Measurements from ENCODE around the gene MEX3D.
"Not testable (repeated sequence)": the region's sequence is repeated elsewhere in the genome, so short reads cannot be mapped to it uniquely, and the experiment has no call there.

Gene MEX3D

DNA sequence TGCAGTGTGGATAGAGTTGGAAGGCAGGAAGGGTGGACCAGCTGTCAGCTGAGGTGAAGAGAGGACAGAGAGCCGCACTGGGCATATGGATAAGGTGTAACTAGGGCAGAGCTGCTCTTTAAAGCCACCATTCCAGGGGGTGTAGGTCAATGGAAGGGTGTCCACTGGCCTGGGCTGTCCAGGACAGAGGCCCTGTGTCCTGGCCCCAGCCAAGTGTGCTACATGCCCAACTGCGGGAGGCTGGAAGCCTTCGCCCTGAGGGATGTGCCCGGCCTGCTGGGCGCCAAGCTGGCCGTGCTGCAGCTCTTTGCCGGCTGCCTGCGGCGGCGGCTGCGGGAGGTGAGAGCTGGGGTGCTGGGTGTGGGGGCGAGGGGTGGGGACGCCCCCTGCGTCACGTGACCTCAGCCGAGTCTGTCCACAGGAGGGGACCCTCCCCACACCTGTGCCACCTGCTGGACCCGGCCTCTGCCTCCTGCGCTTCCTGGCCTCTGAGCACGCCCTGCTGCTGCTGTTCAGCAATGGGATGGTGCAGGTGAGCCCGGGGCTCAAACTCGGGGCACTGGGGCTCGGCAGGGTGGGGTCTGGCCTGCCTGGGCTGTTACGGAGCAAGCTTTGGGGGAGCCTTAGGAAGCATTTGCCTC lies 34.5 kb downstream of the MEX3D start:
- no peak for DNase-seq

DNA sequence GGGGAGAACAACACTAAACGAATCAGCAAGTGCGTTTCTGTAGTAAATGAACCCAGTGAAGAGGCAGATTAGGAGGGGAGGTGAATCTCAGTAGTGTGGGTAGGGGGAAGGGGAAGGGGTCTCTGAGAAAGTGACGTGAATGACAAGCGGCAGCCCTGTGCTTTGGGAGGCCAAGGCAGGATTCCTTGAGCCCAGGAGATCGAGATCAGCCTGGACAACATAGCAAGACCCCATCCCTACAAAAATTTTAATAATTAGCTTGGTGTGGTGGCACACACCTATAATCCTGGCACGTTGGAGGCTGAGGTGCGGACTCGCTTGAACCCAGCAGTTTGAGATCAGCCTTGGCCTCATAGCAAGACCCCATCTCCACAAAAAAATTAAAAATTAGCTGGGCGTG lies 36.1 kb downstream of the MEX3D start:
- no peak for DNase-seq

DNA sequence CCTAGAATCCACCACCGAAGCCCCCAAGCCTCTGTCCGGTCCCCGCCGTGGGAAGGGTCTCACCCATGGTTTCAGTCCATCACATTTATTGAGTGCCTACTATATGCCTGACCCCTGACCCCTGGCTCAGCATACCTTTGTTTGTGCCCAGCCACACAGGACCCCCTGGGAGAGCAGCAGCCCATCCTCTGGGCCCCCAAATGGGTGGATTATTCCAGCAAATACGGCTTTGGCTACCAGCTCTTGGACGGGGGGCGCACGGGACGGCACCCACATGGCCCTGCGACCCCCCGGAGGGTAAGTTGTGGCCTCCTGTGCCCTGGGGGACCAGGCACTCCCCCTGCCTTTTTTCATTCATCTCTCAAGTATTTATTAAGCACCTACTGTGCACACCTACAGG lies 36.5 kb downstream of the MEX3D start:
- no peak for DNase-seq

DNA sequence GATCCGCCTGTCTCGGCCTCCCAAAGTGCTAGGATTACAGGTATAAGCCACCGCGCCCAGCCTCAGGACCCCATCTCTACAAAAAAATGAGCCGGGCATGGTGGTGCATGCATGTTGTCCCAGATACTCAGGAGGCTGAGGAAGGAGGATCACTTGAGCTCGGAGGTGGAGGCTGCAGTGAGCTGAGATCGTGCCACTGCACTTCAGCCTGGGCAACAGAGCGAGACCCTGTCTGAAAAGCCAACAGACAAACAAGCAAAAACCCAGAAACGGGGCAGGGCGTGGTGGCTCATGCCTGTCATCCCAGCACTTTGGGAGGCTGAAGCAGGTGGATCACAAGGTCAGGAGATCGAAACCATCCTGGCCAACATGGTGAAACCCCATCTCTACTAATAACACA lies 37.3 kb downstream of the MEX3D start:
- DNase-seq = not testable (repeated sequence)

DNA sequence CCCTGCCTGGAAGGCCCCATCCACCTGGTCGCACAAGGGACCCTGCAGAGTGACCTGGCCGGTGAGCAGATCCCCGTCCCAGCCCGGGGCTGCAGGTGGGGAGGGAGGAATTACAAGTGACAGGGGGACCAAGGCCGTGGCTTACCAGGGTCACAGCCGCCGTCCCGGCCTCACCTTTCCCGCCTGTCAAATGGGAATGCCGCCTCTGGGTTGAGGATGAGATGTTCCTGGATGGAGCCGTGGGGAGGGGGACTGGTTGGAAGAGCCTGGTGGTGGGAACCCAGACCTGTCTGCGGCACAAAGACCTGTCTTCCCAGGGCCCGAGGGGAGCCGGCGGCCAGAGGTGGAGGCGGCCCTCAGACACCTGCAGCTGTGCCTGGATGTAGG lies 38.7 kb downstream of the MEX3D start:
- no peak for DNase-seq

DNA sequence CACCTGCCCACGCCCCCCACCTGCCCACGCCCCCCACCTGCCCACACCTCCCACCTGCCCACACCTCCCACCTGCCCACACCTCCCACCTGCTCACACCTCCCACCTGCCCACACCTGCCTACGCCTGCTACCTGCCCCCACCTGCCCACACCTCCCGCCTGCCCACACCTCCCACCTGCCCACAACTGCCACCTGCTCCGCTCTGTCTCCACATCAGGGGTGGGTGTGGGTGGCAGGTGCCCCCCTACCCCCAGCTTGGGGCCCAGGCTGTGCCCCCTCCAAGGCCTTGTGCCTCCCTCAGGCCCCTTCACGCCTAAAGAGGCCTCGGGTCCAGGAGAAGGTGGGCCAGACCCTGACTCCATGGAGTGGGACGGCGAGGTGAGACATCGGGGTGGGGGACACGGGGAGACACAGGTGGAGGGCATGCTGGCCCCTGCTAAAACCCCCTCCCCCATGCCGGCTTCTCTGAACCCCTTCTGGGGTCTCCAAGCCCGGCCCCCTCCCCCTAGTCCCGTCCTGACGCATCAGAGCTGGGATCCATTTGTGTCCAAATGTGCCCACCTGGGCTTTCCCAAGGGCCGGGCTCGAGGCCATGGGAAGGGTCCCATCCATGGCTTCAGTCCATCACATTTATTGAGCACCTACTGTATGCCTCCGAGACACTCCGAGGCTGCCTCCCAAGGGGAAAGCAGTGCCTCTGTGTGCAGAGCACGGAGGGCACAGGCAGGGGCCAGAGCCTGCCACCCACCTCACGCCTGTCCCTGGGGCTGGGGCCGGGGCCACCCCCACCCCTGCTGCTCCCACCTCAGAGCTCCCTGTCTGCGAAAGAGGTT lies 39.3 kb downstream of the MEX3D start:
- no peak for DNase-seq

DNA sequence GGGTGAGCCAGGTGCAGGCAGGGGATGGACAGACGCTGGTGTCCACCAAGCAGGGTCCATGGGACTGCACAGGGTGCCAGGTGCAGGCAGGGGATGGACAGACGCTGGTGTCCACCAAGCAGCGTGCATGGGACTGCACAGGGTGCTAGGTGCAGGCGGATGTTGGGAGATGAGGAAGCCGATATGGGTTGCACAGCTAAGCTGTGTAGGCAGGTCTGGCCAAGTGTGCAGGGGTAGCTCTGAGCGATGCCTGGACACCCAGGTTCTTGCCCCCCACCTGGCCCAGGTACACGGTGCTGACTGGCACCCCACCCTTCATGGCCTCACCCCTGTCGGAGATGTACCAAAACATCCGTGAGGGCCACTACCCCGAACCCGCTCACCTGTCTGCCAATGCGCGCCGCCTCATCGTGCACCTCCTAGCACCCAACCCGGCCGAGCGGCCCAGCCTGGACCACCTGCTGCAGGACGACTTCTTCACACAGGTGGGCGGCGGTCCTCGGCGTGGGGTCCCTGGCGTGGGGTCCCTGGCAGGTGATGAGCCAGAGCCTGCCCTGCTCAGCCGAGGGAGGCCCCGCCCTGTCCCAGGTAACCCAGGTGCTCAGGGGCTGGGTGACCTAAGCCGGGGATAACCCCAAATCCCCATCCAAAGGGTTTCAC lies 40.3 kb downstream of the MEX3D start:
- no peak for DNase-seq

DNA sequence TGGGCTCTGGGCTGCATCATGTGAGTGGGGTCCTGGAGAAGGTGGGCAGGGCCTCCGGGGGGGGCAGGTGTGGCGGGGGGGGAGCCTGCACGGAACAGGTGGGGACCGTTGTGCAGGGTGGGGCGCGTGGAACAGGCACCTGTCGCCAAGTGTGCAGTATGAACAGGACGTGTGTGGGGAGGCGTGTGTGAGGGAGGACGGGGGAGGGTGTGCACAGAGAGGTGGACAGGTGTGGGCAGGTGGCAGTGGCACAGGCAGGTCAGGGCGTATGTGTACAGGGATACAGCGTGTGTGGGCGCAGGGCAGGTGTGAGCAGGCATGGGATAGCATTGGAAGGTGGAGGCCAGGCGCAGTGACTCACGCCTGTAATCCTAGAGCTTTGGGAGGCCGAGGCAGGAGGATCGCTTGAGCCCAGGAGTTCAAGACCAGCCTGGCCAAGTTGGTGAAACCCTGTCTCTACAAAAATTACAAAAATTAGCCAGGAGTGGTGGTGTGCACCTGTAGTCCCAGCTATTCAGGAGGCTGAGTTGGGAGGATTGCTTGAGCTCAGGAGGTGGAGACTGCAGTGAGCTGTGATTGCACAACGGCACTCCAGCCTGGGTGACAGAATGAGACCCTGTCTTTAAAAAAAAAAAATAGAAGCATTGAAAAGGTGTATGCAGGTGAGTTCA lies 41.0 kb downstream of the MEX3D start:
- DNase-seq = no peak

DNA sequence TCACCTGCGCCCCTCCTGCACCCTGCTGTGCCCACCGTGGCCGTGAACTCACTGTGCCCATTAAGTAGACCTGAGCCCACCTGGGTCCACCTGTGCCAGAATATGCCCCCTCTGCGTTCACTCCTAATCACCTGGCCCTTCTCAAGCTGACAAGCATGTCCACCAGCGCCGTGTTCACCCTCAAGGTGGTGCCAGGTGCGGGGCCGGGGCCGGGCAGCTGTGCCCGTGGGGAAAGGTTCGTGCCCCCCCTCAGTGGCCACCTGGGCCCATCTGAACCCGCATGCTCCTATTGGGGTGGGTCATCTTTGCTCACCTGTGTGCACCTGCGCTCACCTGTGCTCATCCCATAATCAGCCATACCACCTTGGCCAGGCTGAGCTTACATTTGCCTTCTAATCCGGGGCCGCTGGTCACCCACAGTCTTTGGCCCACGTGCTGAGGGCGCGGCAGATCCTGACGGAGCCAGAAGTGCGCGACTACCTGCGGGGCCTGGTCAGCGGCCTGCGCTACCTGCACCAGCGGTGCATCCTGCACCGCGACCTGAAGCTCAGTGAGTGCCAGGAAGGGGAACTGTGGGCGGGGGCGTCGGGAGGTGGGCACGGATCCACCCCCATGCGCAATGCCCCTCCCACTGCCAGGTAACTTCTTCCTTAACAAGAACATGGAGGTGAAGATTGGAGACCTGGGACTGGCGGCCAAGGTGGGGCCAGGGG lies 41.9 kb downstream of the MEX3D start:
- DNase-seq = no peak

DNA sequence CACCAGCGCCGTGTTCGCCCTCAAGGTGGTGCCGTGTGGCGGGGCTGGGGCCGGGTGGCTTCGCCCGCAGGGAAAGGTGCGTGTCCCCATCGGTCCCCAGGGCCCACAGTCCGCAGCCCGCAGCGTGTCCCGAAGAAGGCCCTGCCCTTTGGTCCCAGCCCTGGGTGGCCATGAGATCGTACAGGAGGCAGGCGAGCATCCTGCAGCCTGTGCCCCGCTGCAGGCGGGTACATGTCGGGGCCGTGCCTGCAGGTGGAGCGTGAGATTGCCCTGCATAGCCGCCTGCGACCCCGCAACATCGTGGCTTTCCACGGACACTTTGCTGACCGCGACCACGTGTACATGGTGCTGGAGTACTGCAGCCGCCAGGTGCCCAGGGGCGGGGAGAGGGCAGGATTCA lies 42.8 kb downstream of the MEX3D start:
- DNase-seq = no peak

DNA sequence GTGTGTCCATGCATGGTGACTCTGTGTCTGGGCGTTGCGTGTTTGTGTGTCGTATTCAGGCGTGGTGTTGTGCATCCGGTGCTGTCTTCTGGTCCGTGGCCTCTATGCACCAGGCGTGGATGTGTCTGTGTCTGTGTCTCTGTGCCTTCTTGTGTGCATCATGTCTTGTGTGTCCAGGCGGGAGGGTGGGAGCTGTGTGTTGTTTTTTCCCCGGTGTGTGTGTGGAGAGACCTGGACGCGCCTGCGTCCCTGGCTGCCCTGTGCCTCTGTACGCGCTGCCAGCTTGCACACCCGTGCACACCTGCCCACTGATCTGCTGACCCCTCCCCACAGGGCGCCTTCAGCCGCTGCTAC lies 43.2 kb downstream of the MEX3D start:
- DNase-seq = no peak

DNA sequence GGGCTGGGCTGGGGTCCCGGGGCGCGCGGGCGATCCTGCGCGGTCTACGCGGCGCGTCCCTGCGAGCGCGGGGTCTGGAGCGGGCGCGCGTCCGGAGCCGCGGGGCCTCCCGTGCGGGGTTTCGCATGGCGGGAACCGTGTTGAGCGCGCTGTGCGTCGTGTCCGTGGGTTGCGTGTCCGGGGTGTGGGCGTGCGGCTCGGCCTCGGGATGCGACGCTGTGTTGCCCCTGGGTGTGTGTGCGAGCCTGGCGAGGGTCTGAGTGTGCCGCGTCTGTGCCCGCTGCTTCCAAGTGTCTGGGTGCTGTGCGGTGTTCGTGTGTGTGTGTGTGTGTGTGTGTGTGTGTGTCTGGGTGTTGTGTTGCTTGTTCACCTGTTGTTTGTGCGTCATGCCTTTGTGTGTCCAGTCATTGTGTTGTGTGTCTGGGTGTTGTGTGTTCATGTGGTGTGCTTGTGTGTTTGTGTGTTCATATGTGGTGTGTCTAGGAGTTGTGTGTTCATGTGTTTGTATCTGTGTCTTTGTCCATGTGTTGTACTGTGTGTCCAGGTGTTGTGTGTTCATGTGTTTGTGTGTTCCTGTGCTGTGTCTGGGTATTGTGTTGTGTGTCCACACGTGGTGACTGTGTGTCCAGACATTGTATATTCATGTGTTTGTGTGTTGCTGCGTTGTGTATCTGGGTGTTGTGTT lies 43.7 kb downstream of the MEX3D start:
- DNase-seq = no peak

DNA sequence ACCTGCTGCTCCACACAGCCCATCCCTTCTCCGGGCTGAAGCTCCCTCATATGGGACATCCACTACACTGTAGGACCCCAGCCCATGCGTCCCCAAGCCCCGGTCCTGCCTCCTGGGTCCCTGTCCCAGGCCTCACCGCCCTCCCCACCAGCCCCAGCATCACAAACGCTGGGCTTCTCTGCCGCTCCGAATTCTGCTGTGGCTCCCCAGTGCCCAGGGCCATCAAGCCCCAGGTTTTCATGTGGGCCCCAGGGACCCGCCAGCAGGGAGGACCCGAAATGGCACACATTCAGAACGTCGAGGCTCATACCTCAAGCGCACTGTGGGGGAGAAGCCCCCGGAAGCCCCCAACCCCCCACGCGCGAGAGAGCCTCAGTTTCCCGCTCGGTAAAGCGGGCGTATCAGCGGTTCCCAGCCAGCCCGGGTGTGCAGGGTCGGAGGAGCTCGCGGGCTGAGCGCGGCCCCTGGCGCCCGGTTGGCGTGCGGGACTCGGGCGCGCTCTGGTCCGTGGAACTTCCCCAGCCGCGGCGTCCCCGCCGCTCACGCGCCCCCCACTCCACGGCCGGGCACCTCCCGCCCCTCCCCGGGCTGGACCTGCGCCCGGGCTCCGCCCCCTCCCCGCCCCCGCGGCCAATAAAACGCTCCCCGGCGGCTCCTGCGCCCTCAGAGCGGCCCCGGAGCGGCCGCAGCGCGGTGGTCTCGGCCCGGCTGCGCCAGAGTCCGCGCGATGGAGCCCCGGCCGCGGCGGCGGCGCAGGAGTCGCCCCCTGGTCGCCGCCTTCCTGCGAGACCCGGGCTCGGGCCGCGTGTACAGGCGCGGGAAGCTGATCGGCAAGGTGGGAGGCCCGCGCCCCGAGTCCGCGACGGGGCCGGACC lies 44.5 kb downstream of the MEX3D start, which contains the start of gene PLK5:
Gene PLK5, plus strand, starts transcription at position 666 of the 875 bp plus-strand sequence. CDS start 2,920 bp downstream, outside the sequence.
- no peak for DNase-seq

DNA sequence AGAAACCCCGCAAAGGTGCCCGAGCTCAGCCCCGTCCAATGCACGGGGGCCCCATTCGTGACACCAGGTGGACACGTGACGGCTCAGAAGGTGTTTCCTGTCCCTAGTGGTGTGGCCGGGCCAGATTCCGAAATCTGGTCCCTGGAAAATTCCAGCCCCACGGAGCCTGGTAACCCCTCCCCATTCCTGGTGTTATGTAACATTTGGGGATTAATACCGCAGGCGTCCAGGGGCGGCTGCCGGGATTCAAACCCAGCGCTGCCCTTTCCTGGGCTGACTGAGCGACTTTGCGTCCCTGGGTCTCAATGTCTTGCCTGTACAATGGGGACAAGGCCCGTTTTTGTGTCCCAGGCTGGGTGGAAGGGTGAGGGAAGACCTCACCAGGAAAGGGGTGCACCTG lies 45.3 kb downstream of the MEX3D start:
- no peak for DNase-seq

DNA sequence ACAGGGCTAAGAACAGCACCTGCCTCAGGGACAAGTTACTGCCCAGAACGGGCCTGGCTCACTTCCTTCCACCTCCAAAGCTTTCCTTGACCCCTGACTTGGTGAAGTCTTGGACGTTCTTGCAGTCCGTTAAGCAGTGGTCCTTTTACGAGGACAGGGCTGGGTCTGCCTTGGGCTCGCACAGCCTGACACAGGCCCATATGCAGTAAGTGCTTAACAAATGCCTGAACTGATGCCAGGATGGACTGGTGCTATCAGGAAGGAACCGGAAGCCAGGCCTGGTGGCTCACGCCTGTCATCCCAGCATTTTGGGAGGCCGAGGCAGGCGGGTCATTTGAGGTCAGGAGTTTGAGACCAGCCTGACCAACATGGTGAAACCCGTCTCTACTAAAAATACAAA lies 46.1 kb downstream of the MEX3D start:
- DNase-seq = no peak

DNA sequence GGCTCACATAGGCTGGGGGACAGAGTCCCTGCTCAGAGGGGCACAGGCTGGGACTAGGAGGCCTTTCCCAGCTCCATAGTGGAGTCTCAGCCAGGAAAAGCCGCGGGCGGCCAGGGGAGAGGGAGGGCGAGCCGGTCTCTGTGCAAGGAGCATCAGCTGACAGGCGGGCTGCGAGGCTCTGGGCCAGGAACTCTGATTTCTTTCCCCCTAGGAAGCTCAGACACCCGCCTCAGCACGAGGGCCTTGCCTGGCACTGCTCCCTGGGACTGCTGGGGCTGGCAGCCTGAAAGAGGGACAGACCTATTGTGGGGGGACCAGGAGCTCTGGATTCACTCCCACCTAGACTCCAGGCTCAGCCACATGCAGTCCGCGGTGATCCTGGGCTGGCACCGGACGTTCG lies 46.5 kb downstream of the MEX3D start:
- no peak for DNase-seq

DNA sequence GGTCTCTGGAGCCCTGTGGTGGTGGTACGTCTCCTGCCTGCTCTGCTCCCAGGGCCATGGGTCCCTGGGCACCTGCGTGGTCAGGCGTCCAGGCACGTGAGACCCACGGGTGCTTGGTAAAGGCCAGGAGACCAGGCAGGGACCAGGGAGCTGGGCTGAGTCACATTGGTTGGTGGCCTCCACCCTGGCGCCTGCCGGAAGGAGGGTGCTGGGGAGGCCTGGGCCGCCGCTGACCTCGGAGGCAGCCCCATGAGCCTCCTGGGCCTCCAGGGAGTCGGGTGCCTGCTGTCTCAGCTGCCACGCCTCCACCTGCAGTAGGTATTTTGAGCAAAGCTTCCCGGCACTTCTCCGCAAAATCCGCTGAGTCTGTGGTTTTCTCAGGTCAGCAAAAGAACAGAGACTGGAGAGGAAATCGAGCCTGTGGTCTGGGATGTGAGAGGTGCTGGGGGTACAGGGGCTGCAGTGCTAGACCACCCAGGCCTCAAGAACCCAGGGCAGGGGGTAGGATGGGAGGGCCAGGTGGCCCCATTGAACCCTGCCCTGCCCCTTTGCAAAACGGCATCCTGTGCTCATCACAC lies 47.8 kb downstream of the MEX3D start:
- DNase-seq = no peak

DNA sequence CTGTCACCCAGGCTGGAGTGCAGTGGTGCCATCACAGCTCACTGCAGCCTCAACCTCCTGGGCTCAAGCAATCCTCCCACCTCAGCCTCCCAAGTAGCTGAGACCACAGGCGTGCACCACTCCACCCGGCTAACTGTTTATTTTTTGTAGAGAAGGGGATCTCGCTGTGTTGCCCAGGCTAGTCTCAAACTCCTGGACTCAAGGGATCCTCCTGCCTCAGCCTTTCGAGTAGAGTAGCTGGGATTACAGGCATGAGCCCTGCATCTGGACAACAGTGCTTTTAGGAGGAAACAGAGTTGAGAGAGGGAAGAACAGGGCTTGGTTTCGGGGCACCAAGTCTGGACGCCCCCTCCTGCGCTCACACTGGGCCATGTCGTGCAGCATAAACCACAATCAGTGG lies 48.3 kb downstream of the MEX3D start:
- DNase-seq = not testable (repeated sequence)

DNA sequence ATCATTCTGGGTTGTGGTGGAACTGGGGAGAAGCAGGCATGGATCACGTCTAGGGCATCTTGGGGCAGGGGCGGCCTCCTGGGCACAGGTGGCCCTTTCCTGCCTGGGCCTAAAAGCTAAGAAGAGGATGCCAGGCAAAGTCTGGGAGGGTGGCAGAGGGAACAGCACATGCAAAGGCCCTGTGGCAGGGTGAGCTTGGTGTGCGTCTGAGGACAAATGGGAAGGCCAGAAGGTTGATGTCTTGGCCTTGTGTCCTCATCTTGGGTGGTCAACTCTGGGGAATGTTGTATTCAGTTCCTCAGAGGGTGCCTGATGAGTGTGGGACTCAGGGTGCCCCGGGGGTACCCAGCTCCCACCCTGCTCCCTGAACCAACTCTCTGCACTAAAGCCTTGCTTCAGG lies 49.7 kb downstream of the MEX3D start:
- no peak for DNase-seq

DNA sequence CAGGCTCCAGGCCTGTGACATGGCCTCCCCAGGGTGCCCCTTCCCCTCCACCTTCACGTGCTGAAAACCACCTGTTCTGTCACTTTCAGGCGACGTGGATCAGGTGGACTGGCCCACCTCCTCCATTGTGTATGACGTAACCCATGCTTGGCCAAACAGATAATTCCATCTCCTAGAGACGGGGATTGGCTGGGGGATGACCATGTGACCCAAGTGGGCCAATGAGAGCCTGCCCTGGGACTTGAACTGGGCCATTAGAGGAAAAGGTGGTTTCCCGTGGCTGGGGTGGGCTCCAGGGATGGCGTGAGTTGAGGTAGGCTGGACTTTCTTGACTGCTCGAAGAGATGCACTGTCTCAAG lies 51.8 kb downstream of the MEX3D start:
- no peak for DNase-seq
